Lung (tissue), 12 donors: ENCODE measurements around the gene WDR46. TPM values are rescaled to one million over a fixed set of nuclear protein-coding genes. Genes with fewer than 3 reads are reported as not detected.

Experiments used
- ATAC-seq: fragments of 200-7000 bp; cut with Tn5 transposase; one replicate; pipeline ENCODE4 v1.9.1; 2020; ENCODE audit warnings: moderate number of reproducible peaks; ENCODE audit not compliant: insufficient read depth, low FRiP score
- DNase-seq, 3 donors: peaks; one replicate each; pipeline ENCODE4 v3.0.0-alpha.2; 2013 to 2017
- H3K27ac ChIP-seq, 2 donors: one replicate each; pipeline ENCODE4 v1.5.1; 2013; ENCODE audit warnings: mild to moderate bottlenecking in 2 of 2, moderate library complexity in 2 of 2, control low read depth in 1 of 2, inconsistent platforms in 1 of 2, low read depth in 1 of 2, low read length in 1 of 2
- H3K27me3 ChIP-seq, 3 donors: one replicate each; pipeline ENCODE4 v1.5.1; 2013; ENCODE audit warnings: low read length in 2 of 3; ENCODE audit not compliant: control insufficient read depth in 3 of 3, insufficient read depth in 3 of 3
- H3K36me3 ChIP-seq, 4 donors: one replicate each; pipeline ENCODE4 v1.5.1; 2013; ENCODE audit warnings: low read length in 4 of 4, mild to moderate bottlenecking in 1 of 4, moderate library complexity in 1 of 4; ENCODE audit not compliant: control insufficient read depth in 4 of 4, insufficient read depth in 4 of 4
- H3K4me1 ChIP-seq, 5 donors: one replicate each; pipeline ENCODE4 v1.5.1; 2013; ENCODE audit warnings: low read length in 5 of 5, mild to moderate bottlenecking in 2 of 5, moderate library complexity in 1 of 5; ENCODE audit not compliant: control insufficient read depth in 5 of 5, insufficient read depth in 5 of 5
- H3K4me3 ChIP-seq: one replicate; pipeline ENCODE4 v1.5.1; 2013; ENCODE audit warnings: mild to moderate bottlenecking, control low read depth, moderate library complexity
- H3K9ac ChIP-seq, 2 donors: one replicate each; pipeline ENCODE4 v1.5.1; 2013; ENCODE audit warnings: low read length in 2 of 2, control low read depth in 1 of 2; ENCODE audit not compliant: insufficient read depth in 1 of 2
- H3K9me3 ChIP-seq, 4 donors: one replicate each; pipeline ENCODE4 v1.5.1; 2013; ENCODE audit warnings: low read length in 3 of 4, mild to moderate bottlenecking in 1 of 4, moderate library complexity in 1 of 4; ENCODE audit not compliant: control insufficient read depth in 4 of 4, insufficient read depth in 3 of 4
- WGBS, 2 donors: extraction: QIAGEN DNeasy Blood & Tissue Kit; methylation state at CpG; one replicate each; pipeline ENCODE4 v1.1.7; 2013; 5-methylcytosine and 5-hydroxymethylcytosine counted together
- polyA plus RNA-seq, 2 donors: library from polyadenylated mRNA; stranded (reverse); fragments of 200-250 nt; gene quantifications; one replicate each; pipeline ENCODE4 v1.2.1, GENCODE V29; 2013
- total RNA-seq, 2 donors: library from RNA; depleted of rRNA in 1 of 2; stranded (reverse); fragments of >200 nt in 1 of 2; gene quantifications; one replicate each; pipeline ENCODE4 v1.2.1, GENCODE V29; 2014 to 2021
- TF ChIP-seq, protein P1 (sequence below): IDR thresholded peaks from 2 replicates; pipeline ENCODE4 v1.5.1; 2012; ENCODE audit warnings: mild to moderate bottlenecking; ENCODE audit errors: control extremely low read depth, extremely low read depth
- donor health status: control.
- donor health status: control.
- donor health status: Bipolar disorder and iron deficiency.
- donor health status: healthy.
- donor health status: DM: yes; HTN: yes; CAD: no.

WDR46 gene
- total and polyA plus RNA-seq, 4 donors: 26.3 to 48.0 (median 47.4) TPM

DNA sequence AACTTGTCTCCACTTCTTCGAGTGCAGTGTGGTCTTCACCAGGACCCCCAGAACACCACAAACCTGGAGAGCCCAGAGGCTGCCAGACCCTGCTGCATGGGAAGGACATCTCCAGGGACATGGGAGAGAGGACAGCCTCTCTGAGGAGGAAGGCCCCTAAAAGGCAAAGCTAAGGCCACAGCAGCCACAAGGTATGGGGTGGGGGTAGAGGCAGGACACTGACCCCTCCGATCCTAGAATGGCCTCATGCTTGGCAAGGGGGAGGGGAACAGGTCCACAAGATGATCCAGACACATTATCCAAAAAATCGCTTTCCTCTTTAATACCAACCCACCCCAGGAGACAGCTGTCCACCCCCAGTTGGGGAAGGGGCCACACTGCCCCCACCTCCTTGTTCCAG, 10.2 kb downstream of the WDR46 start:
- peaks cover 4 to 29% (median 16%) of the 10 kb centered on the region in 5 donors for H3K4me1 ChIP-seq
- H3K9me3 ChIP-seq: no peaks in the 10 kb centered on the region
- H3K27me3 ChIP-seq: no peaks in the 10 kb centered on the region
- ATAC-seq (no peak), DNase-seq (no peak)
- H3K36me3 ChIP-seq: peaks cover 9 to 40% (median 21%) of the 10 kb centered on the region in 4 donors
- no peak overlapping the region for H3K9ac ChIP-seq
- peak overlapping the region in 1 of 2 donors; percentile 21 for H3K27ac ChIP-seq
- TF ChIP-seq, protein P1, sequence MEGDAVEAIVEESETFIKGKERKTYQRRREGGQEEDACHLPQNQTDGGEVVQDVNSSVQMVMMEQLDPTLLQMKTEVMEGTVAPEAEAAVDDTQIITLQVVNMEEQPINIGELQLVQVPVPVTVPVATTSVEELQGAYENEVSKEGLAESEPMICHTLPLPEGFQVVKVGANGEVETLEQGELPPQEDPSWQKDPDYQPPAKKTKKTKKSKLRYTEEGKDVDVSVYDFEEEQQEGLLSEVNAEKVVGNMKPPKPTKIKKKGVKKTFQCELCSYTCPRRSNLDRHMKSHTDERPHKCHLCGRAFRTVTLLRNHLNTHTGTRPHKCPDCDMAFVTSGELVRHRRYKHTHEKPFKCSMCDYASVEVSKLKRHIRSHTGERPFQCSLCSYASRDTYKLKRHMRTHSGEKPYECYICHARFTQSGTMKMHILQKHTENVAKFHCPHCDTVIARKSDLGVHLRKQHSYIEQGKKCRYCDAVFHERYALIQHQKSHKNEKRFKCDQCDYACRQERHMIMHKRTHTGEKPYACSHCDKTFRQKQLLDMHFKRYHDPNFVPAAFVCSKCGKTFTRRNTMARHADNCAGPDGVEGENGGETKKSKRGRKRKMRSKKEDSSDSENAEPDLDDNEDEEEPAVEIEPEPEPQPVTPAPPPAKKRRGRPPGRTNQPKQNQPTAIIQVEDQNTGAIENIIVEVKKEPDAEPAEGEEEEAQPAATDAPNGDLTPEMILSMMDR: no peak
- no peak overlapping the region for H3K4me3 ChIP-seq
- WGBS, 2 donors: 92 to 96% methylated on average over 3 of the region's 3 CpGs

DNA sequence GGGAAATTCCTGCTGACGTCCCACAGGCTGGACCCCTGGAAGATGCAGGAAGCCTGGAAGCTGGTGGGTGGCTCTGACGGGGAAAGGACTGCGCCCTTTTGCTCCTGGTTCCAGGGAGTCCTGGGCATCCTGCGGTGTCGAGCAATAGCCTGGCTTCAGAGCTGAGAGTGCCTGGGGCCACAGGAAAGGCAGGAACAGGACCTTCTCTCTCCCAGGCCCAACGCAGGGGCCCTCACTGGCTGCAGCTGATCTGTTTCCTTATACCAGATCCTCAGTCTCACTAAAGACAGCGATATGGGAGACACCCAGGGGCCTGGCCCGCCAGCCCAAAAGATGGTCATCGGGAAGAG, 10.7 kb downstream of the WDR46 start:
- TF ChIP-seq, protein P1: no peak
- H3K36me3 ChIP-seq: peaks cover 9 to 40% (median 24%) of the 10 kb centered on the region in 4 donors
- no peaks in the 10 kb centered on the region for H3K27me3 ChIP-seq
- DNase-seq: no peak
- no peak overlapping the region for H3K9ac ChIP-seq
- H3K4me1 ChIP-seq: peaks cover 5 to 33% (median 16%) of the 10 kb centered on the region in 5 donors
- no peak overlapping the region for H3K4me3 ChIP-seq
- peak overlapping the region in 1 of 2 donors; percentile 89 for H3K27ac ChIP-seq
- no peaks in the 10 kb centered on the region for H3K9me3 ChIP-seq
- WGBS, 2 donors: 80 to 86% methylated on average over 9 of the region's 9 CpGs
- ATAC-seq: no peak

DNA sequence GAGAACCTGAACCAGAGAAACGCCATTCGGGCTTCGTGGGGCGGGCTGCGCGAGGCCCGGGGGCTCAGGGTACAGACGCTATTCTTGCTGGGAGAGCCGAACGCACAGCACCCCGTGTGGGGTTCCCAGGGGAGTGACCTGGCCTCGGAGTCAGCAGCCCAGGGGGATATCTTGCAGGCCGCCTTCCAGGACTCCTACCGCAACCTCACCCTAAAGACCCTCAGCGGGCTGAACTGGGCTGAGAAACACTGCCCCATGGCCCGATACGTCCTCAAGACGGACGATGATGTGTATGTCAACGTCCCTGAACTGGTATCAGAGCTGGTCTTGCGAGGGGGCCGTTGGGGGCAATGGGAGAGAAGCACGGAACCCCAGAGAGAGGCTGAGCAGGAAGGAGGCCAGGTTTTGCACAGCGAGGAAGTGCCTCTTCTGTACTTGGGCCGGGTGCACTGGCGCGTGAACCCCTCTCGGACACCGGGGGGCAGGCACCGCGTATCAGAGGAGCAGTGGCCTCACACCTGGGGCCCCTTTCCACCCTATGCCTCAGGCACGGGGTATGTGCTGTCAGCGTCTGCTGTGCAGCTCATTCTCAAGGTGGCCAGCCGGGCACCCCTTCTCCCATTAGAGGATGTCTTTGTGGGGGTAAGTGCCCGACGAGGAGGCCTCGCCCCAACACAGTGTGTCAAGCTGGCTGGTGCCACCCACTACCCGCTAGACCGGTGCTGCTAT, 11.2 kb downstream of the WDR46 start:
- ATAC-seq (no peak), DNase-seq (no peak)
- 24 to 38% methylated on average over 39 of the region's 39 CpGs for WGBS, 2 donors
- Histone ChIP-seq H3K4me1 (peaks cover 10 to 39% (median 20%) of the 10 kb centered on the region in 5 donors), H3K9me3 (no peaks in the 10 kb centered on the region), H3K36me3 (peaks cover 9 to 40% (median 29%) of the 10 kb centered on the region in 4 donors), H3K9ac (no peak overlapping the region), H3K27me3 (no peaks in the 10 kb centered on the region), H3K4me3 (peak overlapping the region; percentile 71), H3K27ac (peak overlapping the region; percentile 77 to 89)
- TF ChIP-seq, protein P1: no peak
